ENCODE measurements around the gene MTFR1L.

The MTFR1L gene

GRCh38 chr1:25796811-25797458, 22.8 kb upstream of the MTFR1L start:
- H3K4me1 ChIP-seq (ENCODE audit: insufficient read depth, low read length): peaks cover 16% of the 10 kb centered on the region
- H2AFZ ChIP-seq (ENCODE audit: low read depth, low read length): no peak overlapping the region
- H3K27me3 ChIP-seq (ENCODE audit: insufficient read depth, low read length): no peaks in the 10 kb centered on the region
- no peaks in the 10 kb centered on the region for H3K9me3 ChIP-seq (ENCODE audit: low read length)
- H3K36me3 ChIP-seq (ENCODE audit: insufficient read depth, low read length): no peaks in the 10 kb centered on the region
- H3K4me3 ChIP-seq (ENCODE audit: low read length): no peak overlapping the region

DNA sequence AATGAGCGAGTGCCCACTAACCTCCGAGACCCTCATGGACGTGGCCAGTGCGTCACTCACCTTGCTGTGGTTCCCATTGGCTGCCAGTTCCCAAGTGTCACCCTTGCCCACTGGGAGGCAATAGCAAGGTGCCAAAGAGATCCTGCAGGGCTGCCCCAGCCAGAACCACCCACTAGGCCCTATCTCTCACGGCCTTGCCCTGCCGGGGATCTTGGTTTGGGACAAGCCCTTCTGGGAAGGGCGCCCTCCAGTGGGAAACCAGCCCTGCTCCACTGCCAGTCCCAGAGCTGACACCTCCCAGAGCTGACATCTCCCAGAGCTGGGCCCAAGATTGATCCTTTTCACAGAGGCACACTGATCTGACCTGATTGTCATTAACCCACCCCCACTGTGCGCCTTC, 21.8 kb upstream of the MTFR1L start:
- no peaks in the 10 kb centered on the region for H3K27me3 ChIP-seq (ENCODE audit: insufficient read depth, low read length)
- no peaks in the 10 kb centered on the region for H3K9me3 ChIP-seq (ENCODE audit: low read length)
- H2AFZ ChIP-seq (ENCODE audit: low read depth, low read length): no peak overlapping the region
- peaks cover 18% of the 10 kb centered on the region for H3K4me1 ChIP-seq (ENCODE audit: insufficient read depth, low read length)
- H3K4me3 ChIP-seq (ENCODE audit: low read length): no peak overlapping the region
- no peaks in the 10 kb centered on the region for H3K36me3 ChIP-seq (ENCODE audit: insufficient read depth, low read length)

DNA sequence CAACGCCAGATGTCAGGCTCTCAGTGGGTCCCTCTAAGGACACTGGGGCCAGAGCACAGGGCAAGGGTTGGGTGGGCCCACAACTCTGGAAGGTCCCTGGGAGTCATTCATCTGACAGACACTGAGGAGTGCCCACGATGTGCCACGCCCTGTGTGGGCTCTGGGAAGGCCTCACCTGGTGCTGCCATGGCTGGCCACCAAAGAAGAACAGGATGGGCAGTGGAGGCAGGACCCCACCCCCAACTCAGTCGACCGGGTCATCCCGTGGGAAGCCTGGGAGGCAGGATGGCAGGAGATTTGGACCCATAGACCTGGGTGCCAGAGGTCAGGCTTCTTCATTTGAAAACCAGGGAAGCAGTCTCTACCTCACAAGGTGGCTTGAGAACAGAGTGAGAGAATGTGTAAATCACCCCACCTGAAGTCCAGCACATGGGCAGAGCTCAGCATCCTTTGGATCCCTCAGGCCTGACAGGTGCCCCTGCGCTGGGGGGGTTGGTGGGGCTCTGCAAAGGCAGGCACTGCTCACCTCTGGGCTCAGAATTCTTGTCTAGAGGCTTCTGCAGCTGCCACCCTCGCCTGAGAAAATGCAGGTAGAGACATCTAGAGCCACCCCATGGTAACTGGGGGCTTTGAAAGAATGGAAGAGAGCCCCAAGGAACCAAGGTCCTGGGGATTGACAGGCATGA, 20.9 kb upstream of the MTFR1L start:
- no peak overlapping the region for H3K4me3 ChIP-seq (ENCODE audit: low read length)
- H3K9me3 ChIP-seq (ENCODE audit: low read length): no peaks in the 10 kb centered on the region
- H3K36me3 ChIP-seq (ENCODE audit: insufficient read depth, low read length): no peaks in the 10 kb centered on the region
- no peak overlapping the region for H2AFZ ChIP-seq (ENCODE audit: low read depth, low read length)
- H3K27me3 ChIP-seq (ENCODE audit: insufficient read depth, low read length): no peaks in the 10 kb centered on the region
- H3K4me1 ChIP-seq (ENCODE audit: insufficient read depth, low read length): peaks cover 21% of the 10 kb centered on the region

GRCh38 chr1:25799352-25799934, 20.3 kb upstream of the MTFR1L start:
- H3K4me3 ChIP-seq (ENCODE audit: low read length): peak overlapping the region; percentile 46
- H2AFZ ChIP-seq (ENCODE audit: low read depth, low read length): peak overlapping the region; percentile 38
- no peaks in the 10 kb centered on the region for H3K27me3 ChIP-seq (ENCODE audit: insufficient read depth, low read length)
- H3K36me3 ChIP-seq (ENCODE audit: insufficient read depth, low read length): no peaks in the 10 kb centered on the region
- H3K9me3 ChIP-seq (ENCODE audit: low read length): no peaks in the 10 kb centered on the region
- H3K4me1 ChIP-seq (ENCODE audit: insufficient read depth, low read length): peaks cover 26% of the 10 kb centered on the region

- Histone ChIP-seq H3K9me3 (ENCODE audit: low read length) (no peaks in the 10 kb centered on the region), H3K4me1 (ENCODE audit: insufficient read depth, low read length) (peaks cover 31% of the 10 kb centered on the region), H2AFZ (ENCODE audit: low read depth, low read length) (peak within 1 kb of the TSS; percentile 38), H3K36me3 (ENCODE audit: insufficient read depth, low read length) (no peaks in the 10 kb centered on the region), H3K4me3 (ENCODE audit: low read length) (peak within 1 kb of the TSS; percentile 52), H3K27me3 (ENCODE audit: insufficient read depth, low read length) (no peaks in the 10 kb centered on the region)
These were observed 19.6 kb upstream of the MTFR1L start, which contains the start of gene SELENON for GRCh38 chr1:25799935-25800702. TSS of gene SELENON (plus strand) at chr1:25800193. CDS start at chr1:25800231, 38 bp downstream.

- Histone ChIP-seq H3K4me1 (ENCODE audit: insufficient read depth, low read length) (peaks cover 31% of the 10 kb centered on the region), H2AFZ (ENCODE audit: low read depth, low read length) (no peak overlapping the region), H3K27me3 (ENCODE audit: insufficient read depth, low read length) (no peaks in the 10 kb centered on the region), H3K4me3 (ENCODE audit: low read length) (peak overlapping the region; percentile 52), H3K36me3 (ENCODE audit: insufficient read depth, low read length) (peaks cover 4% of the 10 kb centered on the region), H3K9me3 (ENCODE audit: low read length) (no peaks in the 10 kb centered on the region)
These were observed 18.9 kb upstream of the MTFR1L start for GRCh38 chr1:25800703-25801377.

DNA sequence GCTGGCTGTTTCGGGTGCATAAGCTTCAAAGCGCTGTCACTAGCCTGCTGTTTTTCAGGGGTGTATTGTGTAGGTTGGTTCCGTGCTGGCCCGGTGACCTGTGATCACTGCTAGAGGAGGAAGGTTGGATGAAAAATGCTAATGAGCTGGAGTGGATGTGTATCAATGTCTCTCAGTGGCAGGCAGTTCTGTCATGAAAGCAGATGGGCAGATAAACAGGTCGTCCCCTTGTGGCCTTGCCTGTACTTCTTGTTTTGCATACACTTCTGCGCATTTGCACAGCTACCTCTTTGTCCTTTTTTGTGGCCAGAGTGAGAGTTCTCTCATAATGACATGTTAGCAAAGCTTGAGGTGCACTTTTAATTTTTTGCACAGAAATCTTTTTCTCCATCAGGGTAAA, 16.8 kb upstream of the MTFR1L start:
- Histone ChIP-seq H3K4me3 (ENCODE audit: low read length) (no peak overlapping the region), H3K27me3 (ENCODE audit: insufficient read depth, low read length) (no peaks in the 10 kb centered on the region), H2AFZ (ENCODE audit: low read depth, low read length) (no peak overlapping the region), H3K4me1 (ENCODE audit: insufficient read depth, low read length) (peaks cover 31% of the 10 kb centered on the region), H3K36me3 (ENCODE audit: insufficient read depth, low read length) (peaks cover 16% of the 10 kb centered on the region), H3K9me3 (ENCODE audit: low read length) (no peaks in the 10 kb centered on the region)

DNA sequence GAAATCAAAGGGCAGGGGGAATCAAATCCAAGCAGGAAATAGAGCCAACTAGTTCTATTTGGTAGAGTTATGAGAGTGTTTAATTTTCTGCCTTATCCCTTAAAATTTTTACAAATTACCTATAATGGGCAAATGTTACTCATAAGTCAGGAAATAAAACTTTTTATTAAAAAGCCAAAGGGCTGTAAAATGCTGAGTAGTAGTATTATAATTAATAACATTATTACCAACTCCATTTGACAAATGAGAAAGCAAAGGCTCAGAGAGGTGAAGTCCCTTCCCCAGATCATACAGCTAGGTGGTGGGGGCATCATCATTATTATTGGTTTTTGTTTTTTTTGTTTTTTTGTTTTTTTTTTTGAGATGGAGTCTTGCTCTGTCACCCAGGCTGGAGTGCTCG, 16.4 kb upstream of the MTFR1L start:
- Histone ChIP-seq H2AFZ (ENCODE audit: low read depth, low read length) (no peak overlapping the region), H3K4me1 (ENCODE audit: insufficient read depth, low read length) (peaks cover 31% of the 10 kb centered on the region), H3K4me3 (ENCODE audit: low read length) (no peak overlapping the region), H3K27me3 (ENCODE audit: insufficient read depth, low read length) (no peaks in the 10 kb centered on the region), H3K9me3 (ENCODE audit: low read length) (no peaks in the 10 kb centered on the region), H3K36me3 (ENCODE audit: insufficient read depth, low read length) (peaks cover 18% of the 10 kb centered on the region)

GRCh38 chr1:25804244-25804963, 15.3 kb upstream of the MTFR1L start:
- no peaks in the 10 kb centered on the region for H3K9me3 ChIP-seq (ENCODE audit: low read length)

DNA sequence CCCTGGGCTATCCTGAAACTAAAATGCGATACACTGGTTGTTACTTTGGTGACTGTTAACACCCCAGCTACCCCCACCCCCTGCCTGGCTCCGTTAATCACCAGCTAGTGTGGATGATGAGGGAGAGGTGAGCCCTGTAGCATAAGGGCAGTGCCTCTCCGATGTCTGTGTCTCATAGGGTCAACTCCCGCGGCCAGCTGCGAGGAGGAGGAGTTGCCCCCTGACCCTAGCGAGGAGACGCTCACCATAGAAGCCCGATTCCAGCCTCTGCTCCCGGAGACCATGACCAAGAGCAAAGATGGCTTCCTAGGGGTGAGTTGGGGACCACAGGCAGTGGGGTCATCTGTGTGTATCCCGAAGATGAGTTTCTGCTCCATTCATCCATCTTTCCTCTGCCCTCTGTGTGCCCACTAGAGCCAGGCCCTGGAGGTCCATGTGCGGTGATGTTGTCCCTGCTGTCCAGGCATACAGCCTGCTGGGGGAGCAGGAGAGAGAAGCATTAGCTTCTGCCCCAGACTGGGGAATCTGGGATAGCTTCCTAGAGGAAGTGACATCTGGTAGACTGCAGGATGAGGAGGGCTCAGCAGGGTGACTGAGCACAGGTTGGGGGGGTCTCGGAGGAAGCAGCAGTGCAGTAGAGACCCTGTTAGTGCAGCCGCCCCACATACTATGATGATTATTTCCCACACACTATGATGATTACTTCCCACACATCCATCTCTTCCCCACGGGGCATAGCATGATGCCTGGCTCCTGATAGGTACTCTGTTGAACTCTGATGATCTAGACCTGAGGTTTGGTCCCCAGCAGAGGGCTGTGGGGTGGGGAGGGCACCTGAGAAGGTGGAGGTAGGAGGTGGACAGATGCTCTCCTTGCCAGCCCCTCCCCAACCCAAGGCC, 14.5 kb upstream of the MTFR1L start:
- H2AFZ ChIP-seq (ENCODE audit: low read depth, low read length): no peak overlapping the region
- H3K9me3 ChIP-seq (ENCODE audit: low read length): no peaks in the 10 kb centered on the region
- no peaks in the 10 kb centered on the region for H3K27me3 ChIP-seq (ENCODE audit: insufficient read depth, low read length)
- peaks cover 35% of the 10 kb centered on the region for H3K36me3 ChIP-seq (ENCODE audit: insufficient read depth, low read length)
- no peak overlapping the region for H3K4me3 ChIP-seq (ENCODE audit: low read length)
- H3K4me1 ChIP-seq (ENCODE audit: insufficient read depth, low read length): peaks cover 23% of the 10 kb centered on the region

More at GRCh38 chr1:25804244-25804963, 15.3 kb upstream of the MTFR1L start:
- Histone ChIP-seq H3K4me3 (ENCODE audit: low read length) (no peak overlapping the region), H2AFZ (ENCODE audit: low read depth, low read length) (no peak overlapping the region), H3K27me3 (ENCODE audit: insufficient read depth, low read length) (no peaks in the 10 kb centered on the region), H3K4me1 (ENCODE audit: insufficient read depth, low read length) (peaks cover 28% of the 10 kb centered on the region), H3K36me3 (ENCODE audit: insufficient read depth, low read length) (peaks cover 28% of the 10 kb centered on the region)

- H3K4me3 ChIP-seq (ENCODE audit: low read length): no peak overlapping the region
- peaks cover 35% of the 10 kb centered on the region for H3K36me3 ChIP-seq (ENCODE audit: insufficient read depth, low read length)
- H3K27me3 ChIP-seq (ENCODE audit: insufficient read depth, low read length): no peaks in the 10 kb centered on the region
- peaks cover 20% of the 10 kb centered on the region for H3K4me1 ChIP-seq (ENCODE audit: insufficient read depth, low read length)
- no peaks in the 10 kb centered on the region for H3K9me3 ChIP-seq (ENCODE audit: low read length)
- no peak overlapping the region for H2AFZ ChIP-seq (ENCODE audit: low read depth, low read length)
These were observed 13.9 kb upstream of the MTFR1L start for GRCh38 chr1:25805863-25806225.
